H1 (cell line): ENCODE data around the gene SLC39A11. TPM values are rescaled to one million over a fixed set of nuclear protein-coding genes. Genes with fewer than 3 reads are reported as not detected.

Experiments used
- ATF3 ChIP-seq: IDR thresholded peaks from 2 replicates; pipeline ENCODE4 v1.6.1; 2011; ENCODE audit warnings: low read depth, mild to moderate bottlenecking, low read length; ENCODE audit not compliant: insufficient read depth
- CREB1 ChIP-seq: IDR thresholded peaks from 2 replicates; pipeline ENCODE4 v1.6.1; 2012; ENCODE audit warnings: inconsistent platforms
- KDM1A ChIP-seq: fragments of 200-600, 300-600 bp; sonication (generic); IDR thresholded peaks from 2 replicates; pipeline ENCODE4 v1.7.1; 2016; ENCODE audit warnings: mild to moderate bottlenecking, low read length, borderline replicate concordance
- KDM5A ChIP-seq: fragments of 200-600 bp; IDR thresholded peaks from 2 replicates; pipeline ENCODE4 v1.7.1; 2012; ENCODE audit warnings: mild to moderate bottlenecking, low read length, inconsistent platforms, mixed read lengths
- SUZ12 ChIP-seq: fragments of 200-600 bp; sonication (generic); IDR thresholded peaks from 2 replicates; pipeline ENCODE4 v1.6.1; 2012; ENCODE audit warnings: mild to moderate bottlenecking, inconsistent platforms, low read length, moderate library complexity, mixed read lengths
- TAF7 ChIP-seq: optimal IDR thresholded peaks from 2 replicates; pipeline ENCODE3; 2011; ENCODE audit warnings: low read depth, mild to moderate bottlenecking, inconsistent platforms, low read length, moderate library complexity, borderline replicate concordance
- polyA plus RNA-seq, 7 experiments: library from polyadenylated mRNA; depleted of rRNA in 3 of 7; stranded (reverse) in 5 of 7; unstranded in 2 of 7; fragments of >200 nt in 5 of 7; fragments of 200-250 nt in 2 of 7; gene quantifications; 1 replicate in 5 of 7; 2 replicates in 1 of 7; 4 replicates in 1 of 7; pipeline versions ENCODE4 v1.2.1 to v1.2.3, GENCODE V29; 2011 to 2013; ENCODE audit warnings: missing spikeins in 2 of 7, mixed read lengths in 2 of 7
- total RNA-seq: library from RNA; stranded (reverse); fragmentation: NEBNext Ultra II Directional; extraction: Animal tissue kit (Norgen Biotek cat#: 25700); gene quantifications from 2 replicates; pipeline ENCODE4 v1.2.1, GENCODE V29; 2021
- TF ChIP-seq, protein P1 (sequence below): fragments of 300-600 bp; sonication (generic); IDR thresholded peaks from 2 replicates; pipeline ENCODE4 v1.7.1; 2012; ENCODE audit warnings: low read length, moderate library complexity, mild to moderate bottlenecking, inconsistent platforms; ENCODE audit not compliant: insufficient replicate concordance

The SLC39A11 gene
- total and polyA plus RNA-seq, 2 of the 8 experiments (the other 6 are each of a cell fraction or from before 2014, with no cell fraction given), result 12.2 to 19.6 TPM

DNA sequence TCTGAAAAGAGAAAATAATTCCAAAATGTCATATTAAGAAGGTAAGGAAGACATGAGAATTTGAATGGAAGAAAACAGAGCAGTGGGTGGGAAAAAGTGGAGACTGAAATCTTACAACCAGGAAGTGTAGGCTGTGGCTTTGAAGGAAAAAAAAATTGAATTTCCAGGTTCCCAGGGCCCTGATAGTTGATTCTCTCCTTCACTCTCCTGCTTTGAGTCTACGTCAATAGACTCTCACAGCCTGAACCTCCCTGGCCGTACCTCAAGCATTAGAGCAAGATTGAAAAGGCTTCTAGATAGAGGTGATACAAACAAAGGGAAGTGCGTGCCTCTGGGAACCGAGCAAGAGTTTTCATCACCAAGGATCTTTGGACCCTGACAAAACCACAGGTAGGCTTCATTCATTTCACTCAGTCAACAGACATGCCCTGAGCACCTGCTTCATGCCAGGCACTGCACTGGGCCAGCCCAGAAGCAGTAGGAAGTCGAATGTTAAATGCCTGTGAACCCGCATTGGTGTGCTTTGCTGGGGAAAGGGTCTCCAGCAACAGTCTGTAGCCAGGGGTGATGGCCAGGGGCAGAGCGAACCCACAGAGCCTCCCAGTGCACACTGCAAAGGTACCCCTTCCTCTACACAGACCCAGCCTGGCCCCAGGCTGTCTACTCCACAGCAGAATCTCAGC lies 163.9 kb downstream of the SLC39A11 start (continued):
- TF ChIP-seq, protein P1, sequence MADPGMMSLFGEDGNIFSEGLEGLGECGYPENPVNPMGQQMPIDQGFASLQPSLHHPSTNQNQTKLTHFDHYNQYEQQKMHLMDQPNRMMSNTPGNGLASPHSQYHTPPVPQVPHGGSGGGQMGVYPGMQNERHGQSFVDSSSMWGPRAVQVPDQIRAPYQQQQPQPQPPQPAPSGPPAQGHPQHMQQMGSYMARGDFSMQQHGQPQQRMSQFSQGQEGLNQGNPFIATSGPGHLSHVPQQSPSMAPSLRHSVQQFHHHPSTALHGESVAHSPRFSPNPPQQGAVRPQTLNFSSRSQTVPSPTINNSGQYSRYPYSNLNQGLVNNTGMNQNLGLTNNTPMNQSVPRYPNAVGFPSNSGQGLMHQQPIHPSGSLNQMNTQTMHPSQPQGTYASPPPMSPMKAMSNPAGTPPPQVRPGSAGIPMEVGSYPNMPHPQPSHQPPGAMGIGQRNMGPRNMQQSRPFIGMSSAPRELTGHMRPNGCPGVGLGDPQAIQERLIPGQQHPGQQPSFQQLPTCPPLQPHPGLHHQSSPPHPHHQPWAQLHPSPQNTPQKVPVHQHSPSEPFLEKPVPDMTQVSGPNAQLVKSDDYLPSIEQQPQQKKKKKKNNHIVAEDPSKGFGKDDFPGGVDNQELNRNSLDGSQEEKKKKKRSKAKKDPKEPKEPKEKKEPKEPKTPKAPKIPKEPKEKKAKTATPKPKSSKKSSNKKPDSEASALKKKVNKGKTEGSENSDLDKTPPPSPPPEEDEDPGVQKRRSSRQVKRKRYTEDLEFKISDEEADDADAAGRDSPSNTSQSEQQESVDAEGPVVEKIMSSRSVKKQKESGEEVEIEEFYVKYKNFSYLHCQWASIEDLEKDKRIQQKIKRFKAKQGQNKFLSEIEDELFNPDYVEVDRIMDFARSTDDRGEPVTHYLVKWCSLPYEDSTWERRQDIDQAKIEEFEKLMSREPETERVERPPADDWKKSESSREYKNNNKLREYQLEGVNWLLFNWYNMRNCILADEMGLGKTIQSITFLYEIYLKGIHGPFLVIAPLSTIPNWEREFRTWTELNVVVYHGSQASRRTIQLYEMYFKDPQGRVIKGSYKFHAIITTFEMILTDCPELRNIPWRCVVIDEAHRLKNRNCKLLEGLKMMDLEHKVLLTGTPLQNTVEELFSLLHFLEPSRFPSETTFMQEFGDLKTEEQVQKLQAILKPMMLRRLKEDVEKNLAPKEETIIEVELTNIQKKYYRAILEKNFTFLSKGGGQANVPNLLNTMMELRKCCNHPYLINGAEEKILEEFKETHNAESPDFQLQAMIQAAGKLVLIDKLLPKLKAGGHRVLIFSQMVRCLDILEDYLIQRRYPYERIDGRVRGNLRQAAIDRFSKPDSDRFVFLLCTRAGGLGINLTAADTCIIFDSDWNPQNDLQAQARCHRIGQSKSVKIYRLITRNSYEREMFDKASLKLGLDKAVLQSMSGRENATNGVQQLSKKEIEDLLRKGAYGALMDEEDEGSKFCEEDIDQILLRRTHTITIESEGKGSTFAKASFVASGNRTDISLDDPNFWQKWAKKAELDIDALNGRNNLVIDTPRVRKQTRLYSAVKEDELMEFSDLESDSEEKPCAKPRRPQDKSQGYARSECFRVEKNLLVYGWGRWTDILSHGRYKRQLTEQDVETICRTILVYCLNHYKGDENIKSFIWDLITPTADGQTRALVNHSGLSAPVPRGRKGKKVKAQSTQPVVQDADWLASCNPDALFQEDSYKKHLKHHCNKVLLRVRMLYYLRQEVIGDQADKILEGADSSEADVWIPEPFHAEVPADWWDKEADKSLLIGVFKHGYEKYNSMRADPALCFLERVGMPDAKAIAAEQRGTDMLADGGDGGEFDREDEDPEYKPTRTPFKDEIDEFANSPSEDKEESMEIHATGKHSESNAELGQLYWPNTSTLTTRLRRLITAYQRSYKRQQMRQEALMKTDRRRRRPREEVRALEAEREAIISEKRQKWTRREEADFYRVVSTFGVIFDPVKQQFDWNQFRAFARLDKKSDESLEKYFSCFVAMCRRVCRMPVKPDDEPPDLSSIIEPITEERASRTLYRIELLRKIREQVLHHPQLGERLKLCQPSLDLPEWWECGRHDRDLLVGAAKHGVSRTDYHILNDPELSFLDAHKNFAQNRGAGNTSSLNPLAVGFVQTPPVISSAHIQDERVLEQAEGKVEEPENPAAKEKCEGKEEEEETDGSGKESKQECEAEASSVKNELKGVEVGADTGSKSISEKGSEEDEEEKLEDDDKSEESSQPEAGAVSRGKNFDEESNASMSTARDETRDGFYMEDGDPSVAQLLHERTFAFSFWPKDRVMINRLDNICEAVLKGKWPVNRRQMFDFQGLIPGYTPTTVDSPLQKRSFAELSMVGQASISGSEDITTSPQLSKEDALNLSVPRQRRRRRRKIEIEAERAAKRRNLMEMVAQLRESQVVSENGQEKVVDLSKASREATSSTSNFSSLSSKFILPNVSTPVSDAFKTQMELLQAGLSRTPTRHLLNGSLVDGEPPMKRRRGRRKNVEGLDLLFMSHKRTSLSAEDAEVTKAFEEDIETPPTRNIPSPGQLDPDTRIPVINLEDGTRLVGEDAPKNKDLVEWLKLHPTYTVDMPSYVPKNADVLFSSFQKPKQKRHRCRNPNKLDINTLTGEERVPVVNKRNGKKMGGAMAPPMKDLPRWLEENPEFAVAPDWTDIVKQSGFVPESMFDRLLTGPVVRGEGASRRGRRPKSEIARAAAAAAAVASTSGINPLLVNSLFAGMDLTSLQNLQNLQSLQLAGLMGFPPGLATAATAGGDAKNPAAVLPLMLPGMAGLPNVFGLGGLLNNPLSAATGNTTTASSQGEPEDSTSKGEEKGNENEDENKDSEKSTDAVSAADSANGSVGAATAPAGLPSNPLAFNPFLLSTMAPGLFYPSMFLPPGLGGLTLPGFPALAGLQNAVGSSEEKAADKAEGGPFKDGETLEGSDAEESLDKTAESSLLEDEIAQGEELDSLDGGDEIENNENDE, result no peak
- TF ChIP-seq SUZ12 (no peak), TAF7 (no peak), KDM1A (no peak), ATF3 (no peak), CREB1 (no peak), KDM5A (no peak)
